GM12878 (cell line): Measurements from ENCODE around the gene MAMDC4. TPM values are rescaled to one million over a fixed set of nuclear protein-coding genes. Genes with fewer than 3 reads are reported as not detected.
A peak's percentile ranks its signal among the peaks of the same experiment; 100 is the strongest.

Experiments
- ATAC-seq: fragments of 200-7000 bp; cut with Tn5 transposase; 3 replicates; pipeline ENCODE4 v1.9.1; 2020; ENCODE audit warnings: mild to moderate bottlenecking, moderate library complexity
- BruUV-seq: library from RNA; stranded (reverse); fragments of 400-500 nt; replicated peaks from 2 replicates; lab custom pipeline; 2021; lab: Mats Ljungman, UMichigan
- CTCF ChIA-PET: fragments of 300-600 bp; sonication (Branson Sonifier 250); formaldehyde crosslinking; extraction: SDS; loops from one replicate; lab custom pipeline; 2021; ENCODE audit warnings: inconsistent platforms; lab: Yijun Ruan, JAX
- POLR2A ChIA-PET: fragments of 350-600 bp; formaldehyde crosslinking; extraction: SDS; loops from one replicate; lab custom pipeline; 2021; ENCODE audit warnings: inconsistent platforms; lab: Charles Lee
- RAD21 ChIA-PET: fragments of 300-600 bp; sonication (Branson Sonifier 250); formaldehyde crosslinking; loops from one replicate; lab custom pipeline; 2023; ENCODE audit warnings: antibody characterized with exemption; ENCODE audit not compliant: unreplicated experiment; lab: Charles Lee
- SMC1A ChIA-PET: fragments of 300-600 bp; sonication (Branson Sonifier 250); formaldehyde crosslinking; loops from one replicate; lab custom pipeline; 2023; ENCODE audit not compliant: unreplicated experiment, uncharacterized antibody; lab: Charles Lee
- DNase-seq: peaks from one replicate; pipeline ENCODE4 v3.0.0-alpha.2; 2011; ENCODE audit warnings: low read depth, low spot score
- FAIRE-seq: peaks from 3 replicates; lab custom pipeline; 2011; peaks lifted over from hg19 to GRCh38; lab: Jason Lieb, UNC
- H2AFZ ChIP-seq: 2 replicates; pipeline ENCODE4 v1.6.0; 2011; ENCODE audit warnings: low read depth, low read length, control low read depth; ENCODE audit not compliant: control insufficient read depth
- H3K27ac ChIP-seq: 2 replicates; pipeline ENCODE4 v1.5.1; 2011; ENCODE audit warnings: control low read depth; ENCODE audit not compliant: control insufficient read depth, insufficient read depth
- H3K27me3 ChIP-seq, 2 experiments: replicated peaks in 1 of 2; 2 replicates each; pipeline versions ENCODE4 v1.6.0 to v1.6.1; 2011; ENCODE audit warnings: low read length in 1 of 2; ENCODE audit not compliant: control insufficient read depth in 2 of 2, insufficient read depth in 2 of 2
- H3K36me3 ChIP-seq, 2 experiments: 2 replicates each; pipeline ENCODE4 v1.5.1; 2011; ENCODE audit warnings: low read length in 1 of 2; ENCODE audit not compliant: control insufficient read depth in 2 of 2, insufficient read depth in 2 of 2
- H3K4me1 ChIP-seq: 2 replicates; pipeline ENCODE4 v1.6.1; 2011; ENCODE audit warnings: mild to moderate bottlenecking, low read length, moderate library complexity, mixed read lengths; ENCODE audit not compliant: control insufficient read depth, insufficient read depth
- H3K4me2 ChIP-seq: 2 replicates; pipeline ENCODE4 v1.6.0; 2011; ENCODE audit warnings: control low read depth; ENCODE audit not compliant: control insufficient read depth, insufficient read depth
- H3K4me3 ChIP-seq: fragments of 200-600 bp; sonication (generic); 2 replicates; pipeline ENCODE4 v1.5.1; 2016
- H3K79me2 ChIP-seq: 2 replicates; pipeline ENCODE4 v1.6.0; 2011; ENCODE audit warnings: low read length; ENCODE audit not compliant: control insufficient read depth, insufficient read depth
- H3K9ac ChIP-seq: 2 replicates; pipeline ENCODE4 v1.8.0; 2011; ENCODE audit warnings: low read length, control low read depth, mixed read lengths; ENCODE audit not compliant: control insufficient read depth, insufficient read depth
- H3K9me3 ChIP-seq: replicated peaks from 3 replicates; pipeline ENCODE4 v1.5.1; 2011; ENCODE audit warnings: mild to moderate bottlenecking, low read length; ENCODE audit not compliant: control insufficient read depth, insufficient read depth
- H4K20me1 ChIP-seq: 2 replicates; pipeline ENCODE4 v1.6.0; 2011; ENCODE audit not compliant: control insufficient read depth, insufficient read depth
- BACH1 ChIP-seq: fragments of 450-650 bp; IDR thresholded peaks from 2 replicates; pipeline ENCODE4 v1.6.1; 2017; ENCODE audit warnings: mild to moderate bottlenecking, borderline replicate concordance
- NFYA ChIP-seq: IDR thresholded peaks from 2 replicates; pipeline ENCODE4 v1.6.1; 2011; ENCODE audit warnings: low read depth, mild to moderate bottlenecking, low read length, improper control_type of control experiment, borderline replicate concordance
- NR2C1 ChIP-seq: fragments of 450-650 bp; IDR thresholded peaks from 2 replicates; pipeline ENCODE4 v1.6.1; 2017; ENCODE audit warnings: antibody characterized with exemption, mild to moderate bottlenecking, moderate library complexity
- POLR2A ChIP-seq: IDR thresholded peaks from 2 replicates; pipeline ENCODE4 v1.6.1; 2011; ENCODE audit warnings: low read depth, mild to moderate bottlenecking, low read length
- ZBTB40 ChIP-seq: fragments of 450-650 bp; IDR thresholded peaks from 2 replicates; pipeline ENCODE4 v1.6.1; 2016; ENCODE audit warnings: mild to moderate bottlenecking, moderate library complexity, borderline replicate concordance
- WGBS: methylation state at CpG from one replicate; pipeline ENCODE4 v1.1.6; 2016; ENCODE audit warnings: low lambda C conversion rate; ENCODE audit not compliant: insufficient replicate concordance, insufficient coverage; ENCODE audit errors: missing lambda C conversion rate; 5-methylcytosine and 5-hydroxymethylcytosine counted together
- in situ Hi-C: fragments of 300-500 bp; cut with MboI; formaldehyde crosslinking; loops from 9 replicates; pipeline ENCODE4 v1.14.3; 2018; ENCODE audit warnings: mixed read lengths
- intact Hi-C: fragments of 100-400 bp; cut with micrococcal nuclease; formaldehyde crosslinking; loops from one replicate; pipeline ENCODE4 v1.14.2; 2022; ENCODE audit not compliant: unreplicated experiment
- polyA plus RNA-seq, 11 experiments: library from polyadenylated mRNA; depleted of rRNA in 4 of 11; unstranded in 6 of 11; stranded (reverse) in 5 of 11; fragments of >200 nt; fragmentation: Nextera tagmentation in 4 of 11; fragmentation: Illumina TruSeq in 1 of 11; extraction: Ambion mirVana in 4 of 11; extraction: Trizol in 1 of 11; gene quantifications; 1 replicate in 1 of 11; 2 replicates in 10 of 11; pipeline versions ENCODE4 v1.2.1 to v1.2.3, GENCODE V29; 2011 to 2016; ENCODE audit warnings: inconsistent platforms in 2 of 11, missing spikeins in 2 of 11, low read depth in 1 of 11
- total RNA-seq, 4 experiments: library from RNA; depleted of rRNA in 3 of 4; stranded (reverse); fragments of >200 nt in 3 of 4; fragmentation: Illumina TruSeq in 1 of 4; extraction: Trizol in 1 of 4; gene quantifications; 2 replicates each; pipeline versions ENCODE4 v1.2.1 to v1.2.3, GENCODE V29; 2013 to 2021

Gene MAMDC4
- total and polyA plus RNA-seq, 10 of the 15 experiments (the other 5 are each of a cell fraction or from before 2014, with no cell fraction given) = 0.22 to 5.7 (median 2.4) TPM; not detected in 1

GRCh38 chr9:136847826-136848392 is 4.2 kb upstream of the MAMDC4 start (continued):
- TF ChIP-seq ZBTB40 (no peak), POLR2A (peak; percentile 93), NFYA (no peak)

- Histone ChIP-seq H3K9ac (peak overlapping the region; percentile 53), H3K4me2 (peak overlapping the region; percentile 77), H3K9me3 (peaks cover 4% of the 10 kb centered on the region; the same call in 1 of the 3 replicates), H3K27ac (peak overlapping the region; percentile 81)
- SMC1A ChIA-PET = no interaction called here
- POLR2A ChIA-PET = interaction anchor here (0.7 to 1.8 kb wide), 4 partner anchors 34 to 96 kb away, joined by 3 to 9 read pairs (median 5); partner anchors contain the start of genes FBXW5 and TRAF2
- RAD21 ChIA-PET = interaction anchor here (1.3 to 1.8 kb wide), 3 partner anchors 33 to 53 kb away, joined by 3 to 7 read pairs (median 5); partner anchors contain the start of gene TRAF2
- no peak for DNase-seq
- FAIRE-seq = no peak
- no peak for TF ChIP-seq NR2C1
- TF ChIP-seq BACH1 = peak; percentile 1; the same call in 1 of the 2 replicates
- TF ChIP-seq, all 136 proteins: peak for 1
- in situ Hi-C loops (no loop called here), intact Hi-C loops (loop anchor here (2.0 to 5.0 kb wide), 3 partner anchors 34 to 189 kb away; partner anchors contain the start of gene TMEM141)
- peaks cover 8% of the 10 kb centered on the region for H3K4me1 ChIP-seq
- under 1% methylated on average over 36 of the region's 53 CpGs for WGBS
- H3K79me2 ChIP-seq = peaks cover 10% of the 10 kb centered on the region; the same call in 1 of the 2 replicates
- peak; percentile 23 for ATAC-seq
- H2AFZ ChIP-seq = peak overlapping the region; percentile 91; the same call in 1 of the 2 replicates
- H3K36me3 ChIP-seq = peaks cover 4 to 8% of the 10 kb centered on the region in 2 experiments; a peak in 3 of 4 replicates
- no peaks in the 10 kb centered on the region; a peak in 1 of 4 replicates for H3K27me3 ChIP-seq
- no peaks in the 10 kb centered on the region; the same call in 1 of the 2 replicates for H4K20me1 ChIP-seq
- H3K4me3 ChIP-seq = peak overlapping the region; percentile 80
- CTCF ChIA-PET = interaction anchor here (0.6 to 2.2 kb wide), 9 partner anchors 33 to 187 kb away, joined by 3 to 7 read pairs (median 3); partner anchors contain the start of gene TRAF2
- BruUV-seq = TSS peak; percentile 77
These were observed 3.6 kb upstream of the MAMDC4 start for GRCh38 chr9:136848393-136849037.
